Cortex of kidney (tissue), 1 donor: ENCODE results near the gene CHRNA9.
"Not testable (repeated sequence)": the region's sequence is repeated elsewhere in the genome, so short reads cannot be mapped to it uniquely, and the experiment has no call there.

Experiments used
- DNase-seq: peaks from one replicate; lab custom pipeline; 2025; lab: John Stamatoyannopoulos, UW

Gene CHRNA9

GRCh38 chr4:40388239-40388638, 53.1 kb downstream of the CHRNA9 start:
- DNase-seq, result no peak

DNA sequence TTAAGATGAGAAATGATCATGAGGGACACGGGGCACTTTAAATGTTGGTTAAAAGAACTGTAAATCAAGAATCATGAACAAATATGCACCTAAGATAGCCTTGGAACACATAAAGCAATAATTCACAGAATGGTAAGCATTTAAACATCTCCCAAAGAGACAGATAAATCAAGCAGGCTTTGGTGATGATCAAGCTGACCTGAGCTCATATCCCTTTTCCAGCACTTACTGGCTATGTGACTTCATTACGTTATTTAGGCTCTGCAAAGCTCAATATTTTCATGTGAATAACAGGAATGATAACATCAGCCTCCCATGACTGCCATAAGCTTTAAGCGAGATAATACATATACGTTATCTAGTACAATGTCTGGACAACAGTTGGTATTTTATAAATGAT, 54.9 kb downstream of the CHRNA9 start:
- DNase-seq, result no peak

DNA sequence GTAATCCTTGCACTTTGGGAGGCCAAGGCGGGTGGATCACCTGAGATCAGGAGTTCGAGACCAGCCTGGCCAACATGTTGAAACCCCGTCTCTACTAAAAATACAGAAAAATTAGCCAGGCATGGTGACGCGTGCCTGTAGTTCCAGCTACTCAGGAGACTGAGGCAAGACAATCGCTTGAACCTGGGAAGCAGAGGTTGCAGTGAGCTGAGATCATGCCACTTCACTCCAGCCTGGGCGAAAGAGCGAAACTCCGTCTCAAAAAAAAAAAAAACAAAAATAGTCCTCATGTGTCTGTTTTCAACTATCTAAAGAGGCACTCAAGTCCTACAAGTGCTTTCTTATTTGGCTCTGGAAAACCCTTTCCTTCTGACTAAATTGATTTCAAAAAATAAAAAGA, 57.1 kb downstream of the CHRNA9 start:
- not testable (repeated sequence) for DNase-seq

DNA sequence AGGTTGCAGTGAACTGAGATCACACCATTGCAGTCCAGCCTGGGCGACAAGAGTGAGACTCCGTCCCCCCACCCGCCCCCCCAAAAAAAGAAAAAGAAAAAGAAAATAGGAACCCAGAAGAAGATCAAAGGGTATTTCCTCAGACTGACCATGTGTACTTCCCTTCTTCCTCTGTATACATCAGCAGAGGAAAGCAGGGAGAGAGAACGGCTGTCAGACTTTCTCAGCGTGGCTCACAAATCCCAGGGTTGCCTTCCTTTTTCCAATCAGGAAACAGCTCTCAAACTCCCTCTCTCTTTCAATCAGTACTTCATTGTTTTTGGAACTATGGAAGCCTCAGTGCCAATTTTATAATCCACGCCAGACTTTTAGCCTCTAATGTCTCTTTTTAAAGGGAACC, 59.1 kb downstream of the CHRNA9 start:
- no peak for DNase-seq

DNA sequence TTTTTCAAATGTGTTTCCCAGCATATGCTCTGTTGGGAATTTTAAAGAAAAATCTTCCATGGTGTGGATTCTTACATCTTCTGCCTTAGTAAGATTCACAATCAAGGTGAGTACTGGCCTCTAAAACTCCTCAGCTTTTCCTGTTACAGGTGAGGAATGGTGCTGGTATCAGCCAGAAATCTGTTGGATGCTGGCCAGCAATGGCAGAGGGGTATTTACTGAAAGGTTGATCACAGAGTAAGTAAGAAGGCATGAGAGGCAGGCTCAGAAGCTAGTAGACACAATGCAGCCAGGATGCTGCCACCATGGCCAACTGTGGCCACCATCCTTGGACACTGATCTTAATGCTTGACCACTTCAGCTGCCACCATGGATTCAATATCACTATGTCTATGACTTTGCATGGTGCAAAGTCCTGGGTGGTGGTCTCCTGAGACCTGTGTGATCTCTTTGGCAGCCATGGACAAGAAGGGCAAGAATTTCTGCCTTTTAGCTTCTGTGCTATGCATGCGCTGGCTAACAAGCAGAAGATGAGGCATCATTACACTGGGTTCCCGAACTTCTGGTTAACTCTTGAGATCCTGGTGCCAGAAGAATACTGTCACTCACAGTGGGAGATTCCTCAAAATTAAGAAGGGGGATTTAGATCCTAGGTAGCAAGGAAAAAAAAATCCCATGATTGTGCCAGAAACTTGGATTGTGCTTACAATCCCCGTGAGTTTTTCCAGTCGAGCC, 60.2 kb downstream of the CHRNA9 start:
- DNase-seq, result no peak

DNA sequence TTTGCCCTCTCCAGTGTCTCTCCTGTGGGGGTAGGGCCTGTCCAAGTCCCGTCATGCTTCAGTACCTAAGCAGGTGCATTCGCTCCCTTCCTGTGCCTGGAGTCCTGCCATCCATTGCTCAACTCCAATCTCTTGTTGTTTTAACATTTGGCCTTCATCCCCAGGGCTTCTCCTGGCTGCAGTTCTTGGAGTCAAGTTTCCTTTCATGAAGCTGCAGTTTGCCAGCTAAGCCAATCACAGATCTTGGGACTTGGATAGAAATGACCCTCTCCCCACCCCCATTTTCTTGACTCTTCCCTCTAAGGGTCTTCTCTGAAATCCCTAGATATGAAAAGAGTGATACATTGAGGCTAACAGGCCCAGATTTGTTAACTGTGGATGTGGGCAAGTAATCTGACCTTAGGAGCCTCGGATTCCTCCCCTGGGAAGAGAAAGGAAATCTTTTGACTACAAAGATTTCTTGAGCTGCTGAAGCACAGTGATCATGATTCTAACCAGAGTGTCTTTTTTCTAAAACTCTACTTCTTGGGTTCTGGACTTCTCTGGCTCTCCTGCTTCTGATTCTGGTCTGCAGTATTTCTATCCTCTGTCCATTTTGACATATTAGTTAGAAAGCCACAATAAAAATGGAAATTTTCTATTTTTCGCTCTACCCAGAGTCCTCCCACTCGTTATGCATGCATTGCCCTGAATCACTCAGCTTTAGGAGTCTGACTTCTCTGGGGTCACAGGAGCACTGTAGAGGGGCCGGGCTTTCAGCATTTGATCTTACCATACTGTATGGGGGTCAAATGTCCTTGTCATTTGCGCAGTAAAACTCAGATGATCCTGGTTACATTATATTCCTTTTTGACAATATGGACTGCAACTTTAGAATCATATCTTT, 61.0 kb downstream of the CHRNA9 start:
- no peak for DNase-seq

DNA sequence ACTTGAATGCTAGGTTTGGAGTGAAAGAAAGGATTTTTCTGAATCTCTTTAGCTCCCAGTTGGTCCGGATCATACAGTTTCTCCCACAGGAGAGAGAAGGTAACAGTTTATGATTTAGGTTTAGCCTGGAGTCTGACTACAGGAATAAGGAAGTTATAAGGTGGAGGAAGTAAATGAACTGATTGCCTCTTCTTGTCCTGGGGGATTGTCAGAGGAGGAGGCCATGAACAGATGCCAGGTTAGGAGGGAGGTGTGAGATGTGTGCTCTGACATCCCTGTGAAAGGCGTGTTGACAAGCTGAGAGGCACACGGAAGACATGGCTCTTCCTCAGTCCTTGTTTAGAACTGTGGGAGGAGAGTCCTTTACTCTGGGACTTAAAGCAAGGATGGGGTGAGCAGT, 64.4 kb downstream of the CHRNA9 start:
- no peak for DNase-seq

DNA sequence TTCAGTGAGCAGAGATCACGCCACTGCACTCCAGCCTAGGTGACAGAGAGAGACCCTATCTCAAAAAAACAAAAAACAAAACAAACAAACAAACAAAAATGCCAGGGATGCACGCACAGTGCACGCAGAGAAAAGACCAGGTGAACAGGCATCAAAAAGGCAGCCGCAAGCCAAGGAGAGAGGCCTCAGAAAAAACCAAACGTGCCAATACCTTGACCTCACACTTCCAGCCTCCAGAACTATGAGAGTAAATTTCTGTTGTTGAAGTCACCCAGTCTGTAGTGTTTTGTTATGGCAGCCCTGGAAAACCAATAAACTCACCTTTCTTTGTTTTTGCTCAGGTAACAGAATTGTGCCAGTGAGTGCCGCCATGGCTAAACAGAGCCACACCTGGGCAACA, 66.0 kb downstream of the CHRNA9 start:
- no peak for DNase-seq

GRCh38 chr4:40401631-40402030, 66.5 kb downstream of the CHRNA9 start:
- DNase-seq, result no peak

DNA sequence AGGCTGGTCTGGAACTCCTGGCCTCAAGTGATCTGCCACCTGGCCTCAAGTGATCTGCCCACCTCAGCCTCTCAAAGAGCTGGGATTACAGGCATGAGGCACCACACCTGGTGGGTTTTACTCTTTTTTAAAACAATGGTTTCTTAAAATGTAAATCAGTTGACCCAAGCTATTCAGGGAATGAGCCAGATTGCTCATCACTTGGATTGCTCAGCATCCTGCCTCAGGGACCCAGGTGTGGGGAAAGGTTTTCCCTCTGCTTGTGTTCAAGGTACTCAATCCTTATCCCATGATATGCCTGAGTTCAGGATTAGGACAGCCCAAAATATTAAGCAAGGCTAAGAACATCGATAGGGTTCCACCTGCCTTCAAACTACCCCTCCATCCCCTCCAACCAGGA, 67.4 kb downstream of the CHRNA9 start:
- DNase-seq, result no peak

- DNase-seq, result no peak
These were observed 67.9 kb downstream of the CHRNA9 start for GRCh38 chr4:40403081-40403480.
